DLD1 (cell line): ENCODE data around the gene SH3GLB1.
"Not testable (repeated sequence)": the region's sequence is repeated elsewhere in the genome, so short reads cannot be mapped to it uniquely, and the experiment has no call there.

Experiments used
- in situ Hi-C: cut with HindIII; loops from 2 replicates; pipeline ENCODE4 v1.10.0; 2017; ENCODE audit warnings: low sequenced_read_pairs

Gene SH3GLB1

GRCh38 chr1:86704458-86704971 is at the start of gene SH3GLB1:
SH3GLB1 (plus strand) TSS chr1:86704576; CDS start chr1:86704900, 324 bp downstream.
- in situ Hi-C loops: no loop called here

DNA sequence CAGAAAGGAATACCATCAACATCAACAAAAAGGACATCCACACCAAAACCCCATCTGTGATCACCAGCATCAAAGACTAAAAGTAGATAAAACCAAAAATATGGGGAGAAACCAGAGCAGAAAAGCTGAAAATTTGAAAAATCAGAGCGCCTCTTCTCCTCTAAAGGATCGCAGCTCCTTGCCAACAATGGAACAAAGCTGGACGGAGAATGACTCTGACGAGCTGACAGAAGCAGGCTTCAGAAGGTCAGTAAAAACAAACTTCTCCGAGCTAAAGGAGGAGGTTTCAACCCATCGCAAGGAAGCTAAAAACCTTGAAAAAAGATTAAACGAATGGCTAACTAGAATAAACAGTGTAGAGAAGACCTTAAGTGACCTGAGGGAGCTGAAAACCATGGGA is 46.0 kb upstream of the SH3GLB1 start:
- in situ Hi-C loops: not testable (repeated sequence)

- in situ Hi-C loops: no loop called here
Measured at GRCh38 chr1:86666368-86666767, 38.0 kb upstream of the SH3GLB1 start.

DNA sequence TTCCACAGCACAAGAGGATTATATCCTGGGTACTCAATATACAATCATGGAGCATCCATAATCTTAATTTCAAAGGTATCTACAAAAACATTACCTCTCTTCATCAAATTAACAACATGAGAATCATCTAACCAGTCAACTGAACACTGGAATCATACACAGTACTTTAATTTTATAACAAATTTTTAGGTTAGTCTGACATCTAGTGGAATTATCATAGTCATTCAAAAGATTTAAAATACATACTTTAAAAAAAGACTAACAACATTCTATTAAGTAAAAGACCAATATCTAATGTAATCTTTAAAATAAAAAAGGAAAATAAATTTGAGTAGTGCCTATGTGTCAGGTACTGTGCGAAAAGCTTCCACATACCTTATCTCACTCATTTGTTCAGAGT is 16.8 kb upstream of the SH3GLB1 start:
- in situ Hi-C loops: no loop called here

GRCh38 chr1:86692641-86693040 is 11.7 kb upstream of the SH3GLB1 start:
- in situ Hi-C loops: no loop called here

DNA sequence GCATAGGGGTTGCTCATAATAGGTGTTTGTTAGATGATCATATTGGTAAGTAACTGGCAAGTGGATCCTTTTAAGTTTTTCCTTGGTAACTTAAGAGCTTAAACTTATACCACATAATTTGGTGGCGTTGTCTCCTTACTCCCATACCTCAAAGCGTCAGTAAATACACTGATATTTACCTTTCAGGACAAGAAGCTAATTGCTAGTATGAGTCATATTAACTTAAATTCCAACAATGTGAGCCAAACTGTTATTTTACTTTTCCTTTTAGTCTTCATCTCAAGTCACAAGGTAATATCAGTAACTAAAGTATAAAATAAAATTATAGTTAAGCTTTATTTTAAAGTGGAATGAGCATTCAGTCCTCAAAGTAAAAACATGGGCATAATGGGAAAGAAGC is 9.0 kb upstream of the SH3GLB1 start:
- in situ Hi-C loops: no loop called here

DNA sequence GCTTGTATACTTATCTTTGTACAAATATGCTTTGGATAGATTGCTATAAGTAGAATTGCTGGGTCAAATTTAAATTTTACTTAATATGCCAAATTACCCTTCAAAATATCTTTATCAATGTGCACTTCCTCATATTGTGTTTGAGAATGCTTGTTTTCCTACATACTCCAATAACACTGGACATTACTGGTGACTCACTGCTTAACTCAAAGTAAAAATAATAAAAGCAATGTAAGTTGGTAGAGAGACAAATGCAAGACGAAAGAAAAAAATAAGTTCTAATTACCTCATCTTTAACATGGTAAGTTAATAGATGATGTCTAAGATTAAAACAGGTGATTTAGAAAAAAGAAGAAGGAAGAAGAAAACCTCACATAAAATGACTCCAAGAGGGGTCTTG is 7.9 kb upstream of the SH3GLB1 start:
- in situ Hi-C loops: no loop called here

- in situ Hi-C loops: no loop called here
Measured at GRCh38 chr1:86699186-86699585, 5.2 kb upstream of the SH3GLB1 start.

- in situ Hi-C loops: no loop called here
Measured at GRCh38 chr1:86701731-86702130, 2.6 kb upstream of the SH3GLB1 start.

- in situ Hi-C loops: not testable (repeated sequence)
Measured at GRCh38 chr1:86702954-86703494, 1.4 kb upstream of the SH3GLB1 start.

DNA sequence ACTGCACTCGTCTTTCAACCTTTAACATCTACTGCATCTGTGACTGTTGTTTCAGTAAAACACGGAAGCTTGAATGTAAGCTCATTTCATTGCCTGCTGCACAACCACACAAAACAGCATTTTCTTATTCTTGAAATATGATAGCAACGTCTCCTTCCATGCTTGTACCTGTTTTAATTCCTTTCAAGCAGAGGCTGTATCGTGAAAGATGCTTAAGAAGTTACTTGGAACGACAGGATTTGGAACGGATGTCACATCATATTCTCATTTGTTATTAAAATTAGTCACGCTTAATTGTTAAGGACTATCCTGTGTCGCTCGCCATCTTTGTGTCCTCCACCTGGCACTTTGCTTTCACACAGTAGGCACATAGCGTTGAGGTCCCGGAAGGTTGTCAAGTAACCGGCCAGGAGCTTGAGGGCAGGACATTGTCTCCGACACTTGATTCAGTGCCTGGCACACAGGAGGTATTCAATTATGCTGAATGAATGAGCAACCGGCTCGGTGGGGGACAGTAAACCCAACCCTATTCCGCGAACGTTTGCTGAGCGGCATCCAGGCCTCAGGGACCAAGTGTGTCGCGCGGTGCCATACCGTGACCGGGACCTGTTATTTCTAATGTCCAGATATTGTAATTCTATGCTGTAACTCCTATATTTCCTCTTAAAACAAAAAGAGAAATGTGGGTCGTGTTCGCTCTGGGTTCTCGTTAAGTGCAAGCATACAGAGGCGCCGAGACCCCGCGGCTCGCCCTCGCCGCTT is 499 bp upstream of the SH3GLB1 start:
- in situ Hi-C loops: no loop called here

DNA sequence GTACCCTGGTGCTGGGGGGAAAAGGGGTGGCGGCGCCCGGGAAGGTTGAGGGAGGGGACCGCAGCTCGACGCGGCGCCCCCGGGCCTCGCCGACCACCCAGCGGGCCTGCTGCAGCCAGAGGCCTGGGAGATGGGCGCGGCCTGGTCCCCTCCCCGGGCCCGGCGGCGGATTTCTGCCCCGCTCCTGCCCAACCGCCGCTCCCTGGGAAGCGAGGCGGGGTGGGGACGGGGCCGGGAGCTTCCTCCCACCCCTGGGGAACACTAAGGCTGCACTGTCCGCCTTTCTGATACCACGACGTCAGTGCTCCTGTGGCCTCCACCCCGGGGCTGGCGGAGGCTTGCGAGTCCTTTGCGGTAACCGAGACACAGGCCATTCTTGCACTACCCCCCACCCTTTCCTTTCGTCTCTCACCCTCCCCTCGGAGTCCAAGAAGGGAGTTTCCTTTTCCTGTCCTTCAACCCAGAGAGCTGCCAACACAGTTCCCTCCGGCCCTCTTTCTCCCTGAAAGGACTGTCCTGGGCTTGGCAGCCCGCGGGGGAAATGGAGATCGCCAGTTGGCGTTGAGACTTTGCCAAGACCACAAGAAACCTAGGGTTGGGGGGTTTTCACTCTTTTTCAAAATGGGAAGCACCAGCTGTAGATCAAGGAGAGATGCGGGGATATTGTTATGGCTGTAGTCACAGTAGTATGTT is 742 bp downstream of the SH3GLB1 start:
- in situ Hi-C loops: no loop called here

GRCh38 chr1:86705665-86705985 is 1.2 kb downstream of the SH3GLB1 start:
- in situ Hi-C loops: no loop called here

- in situ Hi-C loops: no loop called here
Measured at GRCh38 chr1:86706018-86706635, 1.8 kb downstream of the SH3GLB1 start.

DNA sequence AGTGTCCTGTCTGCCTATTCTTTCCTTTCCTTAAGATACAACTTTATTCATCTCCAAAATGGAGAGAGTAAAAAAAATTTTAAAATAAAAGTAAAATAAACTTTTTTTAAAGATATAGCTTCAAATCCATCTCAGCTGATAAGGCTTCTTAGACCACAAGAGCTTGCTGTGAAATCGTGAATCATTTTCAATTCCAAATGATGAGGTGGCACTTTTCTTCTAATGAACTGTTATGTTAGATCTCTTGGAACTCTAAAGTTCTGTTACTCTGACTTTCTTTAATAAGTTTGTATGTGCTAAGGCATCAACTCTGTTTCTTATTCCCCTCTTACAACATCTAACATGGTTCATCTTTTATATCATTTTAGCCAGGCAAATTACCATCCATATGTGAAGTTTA is 4.5 kb downstream of the SH3GLB1 start:
- in situ Hi-C loops: no loop called here

DNA sequence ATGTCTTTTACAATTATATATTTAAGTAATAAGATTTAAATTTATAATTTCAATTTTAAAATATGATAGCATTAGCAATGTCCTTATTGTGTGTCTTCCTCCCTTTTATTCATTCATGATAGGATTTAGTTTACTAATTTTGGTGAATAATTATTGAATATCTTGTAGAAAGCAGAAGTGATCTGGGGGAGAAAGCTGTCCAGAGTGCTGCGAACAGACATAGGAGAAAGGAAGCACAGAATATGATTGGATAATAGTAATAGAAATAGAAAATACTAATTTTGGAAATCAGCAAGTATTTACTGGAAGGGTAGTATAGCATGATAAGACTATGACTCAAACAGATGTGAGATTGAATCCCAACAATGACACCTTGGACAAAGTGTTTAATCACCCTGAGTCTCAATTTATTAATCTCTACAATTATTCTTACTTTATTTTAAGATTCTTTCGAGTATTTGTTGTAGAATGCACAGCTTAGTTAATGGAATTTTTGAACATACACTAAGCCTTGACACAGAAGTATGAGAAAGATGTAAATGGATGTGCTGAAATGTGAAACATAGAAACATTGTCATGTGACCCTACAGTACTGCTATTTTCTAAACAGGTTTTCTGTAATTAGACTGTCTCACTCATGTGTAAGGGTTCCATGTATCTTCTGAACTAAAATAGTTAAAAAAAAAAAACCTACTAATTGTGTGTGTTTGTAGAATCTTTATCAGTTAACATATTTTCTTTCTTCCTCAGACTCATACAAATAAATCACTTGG is 7.9 kb downstream of the SH3GLB1 start:
- in situ Hi-C loops: no loop called here

DNA sequence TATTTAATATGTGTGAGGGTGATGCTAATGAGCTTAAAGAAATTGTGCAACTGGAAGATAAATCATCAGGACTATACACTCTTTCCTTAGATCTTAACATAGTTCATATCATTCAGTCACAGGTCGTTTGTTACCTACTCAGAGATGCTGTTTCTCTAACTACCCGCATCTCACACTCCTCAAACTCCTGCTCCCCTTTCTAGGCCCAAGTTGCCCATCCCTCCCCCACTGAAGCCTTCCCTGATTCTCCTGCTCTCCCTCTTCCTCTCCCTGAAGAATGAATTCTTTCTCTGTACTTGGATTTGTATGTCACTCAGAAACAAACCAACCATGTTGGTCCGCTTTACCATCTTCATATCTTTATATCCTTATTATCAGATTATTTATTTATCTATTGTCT is 9.1 kb downstream of the SH3GLB1 start:
- in situ Hi-C loops: no loop called here

- in situ Hi-C loops: no loop called here
Measured at GRCh38 chr1:86714159-86714558, 9.8 kb downstream of the SH3GLB1 start.

DNA sequence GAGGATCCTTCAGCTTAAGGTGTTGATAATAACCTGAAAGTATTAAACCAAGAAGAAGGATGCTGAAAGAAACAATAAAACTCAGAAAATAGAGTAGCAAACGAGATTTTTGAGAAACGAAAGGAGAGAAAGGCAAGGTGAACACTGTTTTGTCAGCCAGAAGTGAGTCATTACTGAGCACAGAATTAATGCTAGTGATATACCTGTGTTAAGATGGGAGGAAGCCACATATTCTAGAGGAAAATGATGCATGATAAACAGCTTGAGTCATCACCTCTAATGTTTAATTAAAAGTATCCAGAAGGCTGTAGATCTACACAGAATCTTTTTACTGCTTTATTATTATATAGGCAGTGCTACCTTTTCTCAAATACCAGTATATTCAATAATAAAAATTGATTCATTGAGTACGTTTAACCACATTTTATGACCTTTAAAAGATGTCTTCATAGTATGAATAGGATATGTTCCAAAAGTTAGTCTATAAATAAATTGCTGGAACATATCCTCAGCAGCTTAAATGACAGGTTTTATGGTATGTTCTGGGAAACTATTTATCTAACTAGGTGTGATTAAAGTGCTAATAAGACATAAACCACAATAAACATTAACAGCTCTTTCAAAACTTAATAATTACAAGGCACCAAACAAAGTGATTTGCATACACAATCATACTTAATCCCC is 10.3 kb downstream of the SH3GLB1 start:
- in situ Hi-C loops: no loop called here

DNA sequence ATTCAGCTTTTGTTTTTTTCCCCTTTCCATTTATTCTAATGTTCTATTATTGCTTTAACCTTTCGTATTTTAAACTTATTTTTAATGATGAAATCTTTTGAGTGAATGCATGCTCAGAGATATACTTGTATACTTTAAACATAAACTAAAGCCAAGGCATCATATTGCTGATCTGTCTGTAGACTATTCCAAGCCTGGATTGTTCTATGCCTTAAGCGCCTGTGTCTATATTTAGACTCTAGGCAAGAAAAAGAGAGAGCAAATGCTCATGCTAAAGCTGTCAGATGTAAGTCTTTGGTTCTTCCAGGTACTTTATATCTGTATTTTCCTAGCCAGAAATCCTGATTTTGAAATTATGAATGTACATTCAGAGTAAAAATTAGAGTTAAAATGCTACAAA is 14.4 kb downstream of the SH3GLB1 start:
- in situ Hi-C loops: no loop called here
